Frontal cortex (tissue), 4 donors: ENCODE measurements around the gene ZNF565. TPM values are rescaled to one million over a fixed set of nuclear protein-coding genes. Genes with fewer than 3 reads are reported as not detected.
"Not testable (repeated sequence)": the region's sequence is repeated elsewhere in the genome, so short reads cannot be mapped to it uniquely, and the experiment has no call there.

ENCODE experiments used
- DNase-seq, 2 donors: peaks; one replicate each; pipeline ENCODE4 v3.0.0; 2012; ENCODE audit warnings: low spot score in 2 of 2
- FAIRE-seq: peaks from 2 replicates; lab custom pipeline; 2012; peaks lifted over from hg19 to GRCh38; lab: Jason Lieb, UNC
- total RNA-seq: library from RNA; depleted of rRNA; stranded (reverse); fragments of >200 nt; gene quantifications from one replicate; pipeline ENCODE4 v1.2.3, GENCODE V29; 2014
- donor health status: control.
- donor health status: control.
- donor health status: control.

ZNF565 gene
- 19.6 TPM for total RNA-seq

GRCh38 chr19:36214386-36215275 is at the start of gene ZNF565, which contains the start of gene ZNF146:
ZNF565 (minus strand) TSS chr19:36214665; CDS start chr19:36201985, 12,680 bp downstream.
ZNF146 (plus strand) TSS chr19:36215106; CDS start chr19:36236441, 21,335 bp downstream.
- FAIRE-seq (no peak), DNase-seq (peak; percentile 80 to 91)

- DNase-seq (no peak), FAIRE-seq (no peak)
Measured at GRCh38 chr19:36259211-36259610, 44.7 kb upstream of the ZNF565 start.

GRCh38 chr19:36258028-36258875 is 43.8 kb upstream of the ZNF565 start:
- FAIRE-seq, result no peak
- no peak for DNase-seq

DNA sequence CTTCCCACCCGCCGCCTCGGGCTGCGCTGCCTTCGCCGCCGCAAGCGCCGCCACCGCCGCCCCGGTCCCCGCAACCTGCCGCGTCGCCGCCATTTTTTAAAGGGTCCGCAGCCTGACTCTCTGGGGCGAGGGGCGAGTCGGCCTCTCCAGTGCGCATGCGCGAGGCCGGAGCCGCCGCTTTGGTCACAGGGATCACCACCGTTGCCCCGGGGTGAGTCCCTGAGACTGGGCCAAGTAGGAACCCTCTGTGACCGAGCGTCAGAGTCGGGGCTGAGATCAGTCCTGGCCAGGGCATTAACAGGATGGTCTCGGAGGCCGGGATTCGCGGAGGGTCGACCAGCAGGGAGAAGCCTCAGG is 43.0 kb upstream of the ZNF565 start:
- no peak for FAIRE-seq
- peak in 1 of 2 donors; percentile 60 for DNase-seq

- FAIRE-seq, result no peak
- no peak for DNase-seq
Measured at GRCh38 chr19:36256853-36257519, 42.5 kb upstream of the ZNF565 start.

DNA sequence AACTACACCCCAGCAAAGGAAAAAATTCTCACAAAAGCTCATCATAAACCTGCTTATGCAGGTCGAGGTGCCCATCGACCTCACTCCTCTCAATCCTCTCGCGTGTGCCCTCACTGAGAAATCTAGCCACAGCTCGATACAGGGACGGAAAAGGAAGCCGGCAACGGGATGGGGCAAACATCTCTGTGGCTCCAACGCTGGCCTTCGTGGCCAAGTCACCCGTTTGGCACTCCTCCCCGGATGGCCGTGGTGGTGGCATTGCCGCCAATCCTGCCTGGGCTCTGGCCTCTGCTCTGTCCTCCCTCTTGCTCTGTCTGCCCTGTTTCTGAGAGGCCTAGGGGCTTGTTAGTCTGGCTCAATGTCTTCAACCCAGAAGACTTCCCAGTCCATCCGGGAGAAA is 41.6 kb upstream of the ZNF565 start:
- FAIRE-seq (no peak), DNase-seq (no peak)

DNA sequence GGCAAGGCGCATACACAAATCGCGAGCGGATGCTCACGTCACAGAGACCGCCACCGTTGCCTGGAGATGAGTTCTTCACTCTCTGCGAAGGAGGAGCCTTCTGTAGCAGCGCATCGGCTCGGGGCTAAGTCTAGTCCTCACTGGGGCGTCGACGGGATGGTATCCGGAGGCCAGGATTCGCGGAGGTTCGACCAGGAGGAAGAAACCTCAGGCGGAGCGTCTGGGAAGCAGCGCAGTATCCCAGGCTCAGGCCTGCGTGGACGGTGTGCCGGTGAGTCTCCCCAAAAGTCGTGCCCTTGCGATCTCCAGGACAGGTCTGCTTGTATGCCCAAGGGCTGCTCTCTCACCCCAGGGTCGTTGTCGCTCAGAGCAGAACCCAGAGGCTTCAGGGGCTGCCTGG is 40.9 kb upstream of the ZNF565 start:
- DNase-seq (no peak), FAIRE-seq (no peak)

DNA sequence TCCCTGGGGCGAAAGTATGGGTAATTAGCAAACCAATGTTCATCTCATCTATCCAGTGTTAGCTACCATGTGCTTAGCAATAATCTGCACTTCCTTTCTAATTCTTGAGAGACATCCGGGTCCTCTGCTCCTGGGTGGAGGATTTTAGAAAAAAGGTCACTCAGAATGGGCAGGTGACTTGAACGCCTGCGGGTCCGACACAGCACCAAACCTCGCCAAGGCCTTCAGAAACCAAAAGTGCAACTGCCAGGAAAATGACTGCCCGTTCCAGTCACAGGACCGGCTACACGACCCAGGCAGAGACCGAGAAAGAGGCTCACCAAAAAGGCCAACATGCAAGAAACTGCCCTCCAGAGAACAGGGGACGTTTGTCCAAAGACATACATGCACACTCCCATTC is 40.4 kb upstream of the ZNF565 start:
- DNase-seq (no peak), FAIRE-seq (no peak)

DNA sequence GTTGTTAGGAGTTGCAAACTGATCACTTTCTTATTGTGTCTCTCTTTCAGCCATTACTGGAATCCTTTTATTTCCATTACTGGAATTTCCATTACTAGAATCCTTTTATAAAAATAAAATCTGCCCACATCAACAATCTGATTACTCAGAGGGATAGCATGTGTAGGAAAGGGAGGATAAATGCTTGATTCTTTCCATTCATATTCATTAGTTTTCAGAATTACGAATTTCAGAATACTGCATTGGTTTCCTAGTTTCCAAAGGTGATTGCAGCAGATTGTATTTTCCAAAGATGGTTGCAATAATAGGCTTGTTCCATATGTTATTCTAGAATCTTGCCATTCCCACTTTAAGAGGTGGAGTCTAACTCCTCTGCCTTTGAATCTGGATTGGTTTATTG is 37.6 kb upstream of the ZNF565 start:
- FAIRE-seq (no peak), DNase-seq (no peak)

GRCh38 chr19:36246006-36246481 is 31.6 kb upstream of the ZNF565 start:
- no peak for FAIRE-seq
- peak in 1 of 2 donors; percentile 38 for DNase-seq

GRCh38 chr19:36245210-36246005 is 30.9 kb upstream of the ZNF565 start:
- FAIRE-seq, result no peak
- DNase-seq, result peak in 1 of 2 donors; percentile 47

GRCh38 chr19:36244066-36244465 is 29.6 kb upstream of the ZNF565 start:
- DNase-seq (no peak), FAIRE-seq (no peak)

DNA sequence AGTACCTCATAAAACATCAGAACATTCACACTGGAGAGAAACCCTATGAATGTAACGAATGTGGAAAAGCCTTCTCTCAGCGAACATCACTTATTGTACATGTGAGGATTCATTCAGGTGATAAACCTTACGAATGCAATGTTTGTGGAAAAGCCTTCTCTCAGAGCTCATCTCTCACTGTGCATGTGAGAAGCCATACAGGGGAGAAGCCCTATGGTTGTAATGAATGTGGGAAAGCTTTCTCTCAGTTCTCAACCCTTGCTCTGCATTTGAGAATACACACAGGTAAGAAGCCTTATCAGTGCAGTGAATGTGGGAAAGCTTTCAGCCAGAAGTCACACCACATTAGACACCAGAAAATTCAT is 22.5 kb upstream of the ZNF565 start:
- FAIRE-seq (no peak), DNase-seq (no peak)

DNA sequence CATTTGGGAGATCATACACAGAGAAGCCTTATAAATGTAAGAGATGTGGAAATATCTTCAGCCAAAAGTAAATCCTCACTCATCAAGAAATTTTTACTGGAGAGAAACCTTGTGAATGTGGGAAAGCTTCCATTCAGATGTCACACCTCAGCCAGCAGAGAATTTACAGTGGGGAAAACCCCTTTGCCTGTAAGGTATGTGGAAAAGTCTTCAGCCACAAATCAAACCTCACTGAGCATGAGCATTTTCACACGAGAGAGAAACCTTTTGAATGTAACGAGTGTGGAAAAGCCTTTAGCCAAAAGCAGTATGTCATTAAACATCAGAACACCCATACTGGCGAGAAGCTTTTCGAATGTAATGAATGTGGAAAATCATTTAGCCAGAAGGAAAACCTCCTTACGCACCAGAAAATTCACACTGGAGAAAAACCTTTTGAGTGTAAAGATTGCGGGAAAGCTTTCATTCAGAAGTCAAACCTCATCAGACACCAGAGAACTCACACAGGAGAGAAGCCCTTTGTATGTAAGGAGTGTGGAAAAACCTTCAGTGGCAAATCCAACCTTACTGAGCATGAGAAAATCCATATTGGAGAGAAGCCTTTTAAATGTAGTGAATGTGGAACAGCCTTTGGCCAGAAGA is 22.0 kb upstream of the ZNF565 start:
- FAIRE-seq (no peak), DNase-seq (no peak)

DNA sequence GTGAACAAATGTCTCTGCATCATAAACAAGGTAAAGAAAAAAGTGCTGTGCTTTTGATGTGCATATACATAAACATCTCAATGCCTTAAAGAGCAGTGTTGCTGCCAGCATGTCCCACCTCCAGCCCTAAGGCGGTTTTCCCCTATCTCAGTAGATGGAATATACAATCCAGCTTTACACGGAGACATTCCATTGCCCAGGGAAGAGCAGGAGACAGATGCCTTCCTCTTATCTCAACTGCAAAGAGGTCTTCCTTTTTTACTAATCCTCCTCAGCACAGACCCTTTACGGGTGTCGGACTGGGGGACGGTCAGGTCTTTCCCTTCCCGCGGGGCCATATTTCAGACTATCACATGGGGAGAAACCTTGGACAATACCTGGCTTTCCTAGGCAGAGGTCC is 19.2 kb upstream of the ZNF565 start:
- not testable (repeated sequence) for DNase-seq, FAIRE-seq

- no peak for DNase-seq
- FAIRE-seq, result no peak
Measured at GRCh38 chr19:36225219-36225892, 10.9 kb upstream of the ZNF565 start.

GRCh38 chr19:36222503-36222902 is 8.0 kb upstream of the ZNF565 start:
- no peak for DNase-seq
- no peak for FAIRE-seq

GRCh38 chr19:36221474-36221873 is 7.0 kb upstream of the ZNF565 start:
- FAIRE-seq (no peak), DNase-seq (no peak)
